WTC11 (cell line): Measurements from ENCODE around the gene HBA2. TPM values are rescaled to one million over a fixed set of nuclear protein-coding genes. Genes with fewer than 3 reads are reported as not detected.

Source experiments
- ATAC-seq: fragments of 200-7000 bp; cut with Tn5 transposase; 2 replicates; pipeline ENCODE4 v1.10.0; 2021; ENCODE audit warnings: mild to moderate bottlenecking, moderate library complexity
- CTCF ChIA-PET: fragments of 300-600 bp; sonication (Branson Sonifier 250); formaldehyde crosslinking; loops from one replicate; lab custom pipeline; 2021; ENCODE audit warnings: antibody characterized with exemption; lab: Charles Lee
- POLR2A ChIA-PET: fragments of 350-600 bp; sonication (Branson Sonifier 250); formaldehyde crosslinking; loops from one replicate; lab custom pipeline; 2021; ENCODE audit warnings: antibody characterized with exemption; lab: Charles Lee
- DNase-seq: peaks from one replicate; pipeline ENCODE4 v3.0.0; 2021; ENCODE audit warnings: low spot score
- H3K27ac Mint-ChIP-seq: 2 replicates; pipeline ENCODE4 v1.8.0; 2021; ENCODE audit warnings: mixed read lengths
- H3K27me3 Mint-ChIP-seq: 2 replicates; pipeline ENCODE4 v1.8.0; 2021; ENCODE audit warnings: low read depth, mild to moderate bottlenecking, moderate library complexity, mixed read lengths
- H3K36me3 Mint-ChIP-seq: 2 replicates; pipeline ENCODE4 v1.8.0; 2021; ENCODE audit warnings: mixed read lengths
- H3K4me1 Mint-ChIP-seq: 2 replicates; pipeline ENCODE4 v1.8.0; 2022; ENCODE audit warnings: mixed read lengths
- H3K4me3 Mint-ChIP-seq: 2 replicates; pipeline ENCODE4 v1.8.0; 2021; ENCODE audit warnings: mild to moderate bottlenecking, moderate library complexity, mixed read lengths
- H3K9me3 Mint-ChIP-seq: 2 replicates; pipeline ENCODE4 v1.8.0; 2021; ENCODE audit warnings: mixed read lengths
- CREM ChIP-seq: sonication (generic); formaldehyde crosslinking; IDR thresholded peaks from 2 replicates; pipeline ENCODE4 v1.8.1; 2022; ENCODE audit warnings: mild to moderate bottlenecking, missing genetic modification reagents, moderate library complexity
- CTCF ChIP-seq: fragments of 200-600 bp; IDR thresholded peaks from 2 replicates; pipeline ENCODE4 v1.8.0; 2022; ENCODE audit warnings: antibody characterized with exemption
- ESRRA ChIP-seq: sonication (generic); formaldehyde crosslinking; IDR thresholded peaks from 2 replicates; pipeline ENCODE4 v1.8.1; 2022; ENCODE audit warnings: mild to moderate bottlenecking, missing genetic modification reagents, borderline replicate concordance
- FOXJ3 ChIP-seq: sonication (generic); formaldehyde crosslinking; IDR thresholded peaks from 2 replicates; pipeline ENCODE4 v1.9.0; 2021; ENCODE audit warnings: missing genetic modification reagents, mild to moderate bottlenecking, borderline replicate concordance
- GRHL2 ChIP-seq: fragments of 250-450 bp; sonication (Bioruptor Pico); IDR thresholded peaks from 2 replicates; pipeline ENCODE4 v1.8.0; 2022; ENCODE audit warnings: mild to moderate bottlenecking, moderate library complexity; ENCODE audit not compliant: insufficient replicate concordance, severe bottlenecking
- HMGXB4 ChIP-seq: sonication (generic); formaldehyde crosslinking; IDR thresholded peaks from 2 replicates; pipeline ENCODE4 v1.8.1; 2023; ENCODE audit warnings: mild to moderate bottlenecking, moderate library complexity, missing genetic modification reagents
- IRF1 ChIP-seq: sonication (generic); formaldehyde crosslinking; IDR thresholded peaks from 2 replicates; pipeline ENCODE4 v1.8.0; 2023; ENCODE audit warnings: missing genetic modification reagents
- MXD4 ChIP-seq: fragments of 250-450 bp; sonication (Bioruptor Pico); IDR thresholded peaks from 2 replicates; pipeline ENCODE4 v1.8.0; 2021; ENCODE audit warnings: mild to moderate bottlenecking, moderate library complexity, borderline replicate concordance
- SMAD3 ChIP-seq: sonication (generic); formaldehyde crosslinking; IDR thresholded peaks from 2 replicates; pipeline ENCODE4 v1.8.0; 2022; ENCODE audit warnings: missing genetic modification reagents, mild to moderate bottlenecking, borderline replicate concordance
- SMAD4 ChIP-seq: sonication (generic); formaldehyde crosslinking; IDR thresholded peaks from 2 replicates; pipeline ENCODE4 v1.8.0; 2022; ENCODE audit warnings: mild to moderate bottlenecking, missing genetic modification reagents
- SP1 ChIP-seq: sonication (generic); formaldehyde crosslinking; conservative IDR thresholded peaks from 2 replicates; pipeline ENCODE4 v1.8.1; 2022; ENCODE audit warnings: missing genetic modification reagents
- TEAD1 ChIP-seq: sonication (generic); formaldehyde crosslinking; IDR thresholded peaks from 2 replicates; pipeline ENCODE4 v1.8.0; 2022; ENCODE audit warnings: mild to moderate bottlenecking, missing genetic modification reagents
- TP53 ChIP-seq: sonication (generic); formaldehyde crosslinking; IDR thresholded peaks from 2 replicates; pipeline ENCODE4 v1.8.1; 2023; ENCODE audit warnings: mild to moderate bottlenecking, missing genetic modification reagents
- USF1 ChIP-seq: sonication (generic); formaldehyde crosslinking; IDR thresholded peaks from 2 replicates; pipeline ENCODE4 v1.8.0; 2022; ENCODE audit warnings: mild to moderate bottlenecking, missing genetic modification reagents
- ZNF219 ChIP-seq: sonication (generic); formaldehyde crosslinking; IDR thresholded peaks from 2 replicates; pipeline ENCODE4 v1.8.0; 2023; ENCODE audit warnings: missing genetic modification reagents, mild to moderate bottlenecking, borderline replicate concordance
- ZNF232 ChIP-seq: sonication (generic); formaldehyde crosslinking; IDR thresholded peaks from 2 replicates; pipeline ENCODE4 v1.8.0; 2022; ENCODE audit warnings: mild to moderate bottlenecking, missing genetic modification reagents
- ZNF263 ChIP-seq: sonication (generic); formaldehyde crosslinking; IDR thresholded peaks from 2 replicates; pipeline ENCODE4 v1.8.1; 2022; ENCODE audit warnings: low read depth, mild to moderate bottlenecking, moderate library complexity, missing genetic modification reagents
- ZNF423 ChIP-seq: fragments of 250-450 bp; sonication (Bioruptor Pico); IDR thresholded peaks from 2 replicates; pipeline ENCODE4 v2.1.2; 2022; ENCODE audit warnings: mild to moderate bottlenecking, moderate library complexity
- ZNF671 ChIP-seq: fragments of 250-450 bp; sonication (Bioruptor Pico); IDR thresholded peaks from 2 replicates; pipeline ENCODE4 v1.8.0; 2021; ENCODE audit warnings: mild to moderate bottlenecking
- total RNA-seq: library from RNA; stranded (reverse); gene quantifications from 3 replicates; pipeline ENCODE4 v1.2.3, GENCODE V29; 2021
- TF ChIP-seq, protein P1 (sequence below): fragments of 250-450 bp; sonication (Bioruptor Pico); IDR thresholded peaks from 2 replicates; pipeline ENCODE4 v1.9.0; 2021; ENCODE audit warnings: mild to moderate bottlenecking
- TF ChIP-seq, protein P2 (sequence below): sonication (generic); formaldehyde crosslinking; IDR thresholded peaks from 2 replicates; pipeline ENCODE4 v1.8.1; 2022; ENCODE audit warnings: low read depth, mild to moderate bottlenecking, moderate library complexity, missing genetic modification reagents, borderline replicate concordance
- TF ChIP-seq, protein P3 (sequence below): fragments of 250-450 bp; sonication (Bioruptor Pico); IDR thresholded peaks from 2 replicates; pipeline ENCODE4 v2.1.2; 2022; ENCODE audit warnings: mild to moderate bottlenecking, moderate library complexity

Gene HBA2
- total RNA-seq, 1 experiment from 2014 or later, result 2.4 TPM

DNA sequence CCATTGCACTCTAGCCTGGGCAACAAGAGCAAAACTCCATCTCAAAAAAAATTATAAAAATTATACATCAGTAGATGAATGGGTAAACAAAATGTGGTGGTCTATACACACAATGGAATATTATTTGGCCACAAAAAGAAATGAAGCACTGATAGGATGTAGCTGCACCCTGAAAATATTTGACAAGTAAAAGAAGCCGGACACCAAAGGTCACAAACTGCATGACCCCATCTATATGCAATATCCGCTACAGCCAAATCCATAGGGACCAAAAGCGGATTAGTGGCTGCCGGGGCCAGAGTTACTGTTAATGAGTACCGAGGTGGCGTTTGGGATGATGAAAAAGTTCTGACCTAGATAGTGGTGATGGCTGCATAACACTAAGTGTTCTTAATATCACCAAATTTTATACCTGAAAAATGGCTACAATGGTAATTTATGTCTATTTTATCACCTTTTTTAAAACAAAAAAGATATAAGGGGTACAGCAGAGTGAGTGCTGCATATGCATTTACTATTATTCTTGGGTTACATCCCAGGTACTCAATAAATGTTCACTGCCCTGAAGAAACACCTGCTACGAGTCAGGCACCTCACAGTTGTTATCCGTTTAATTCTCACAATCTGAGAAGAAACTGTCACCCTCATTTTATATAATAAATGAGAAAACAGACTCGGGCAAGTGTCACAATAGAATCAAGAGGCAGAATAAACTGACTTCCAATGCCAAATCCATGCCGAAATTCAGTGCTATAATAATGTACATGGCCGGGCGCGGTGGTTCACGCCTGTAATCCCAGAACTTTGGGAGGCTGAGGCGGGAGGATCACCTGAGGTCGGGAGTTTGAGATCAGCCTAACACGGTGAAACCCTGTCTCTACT, 6.8 kb downstream of the HBA2 start:
- no peak for ATAC-seq
- no peaks in the 10 kb centered on the region for H3K9me3 Mint-ChIP-seq
- DNase-seq, result no peak
- TF ChIP-seq ZNF671 (CRISPR knock-in tag) (no peak), GRHL2 (CRISPR knock-in tag) (no peak), IRF1 (CRISPR knock-in tag) (no peak), MXD4 (CRISPR knock-in tag) (no peak), SMAD4 (no peak), TEAD1 (CRISPR knock-in tag) (no peak), ZNF219 (no peak)
- TF ChIP-seq, protein P1, sequence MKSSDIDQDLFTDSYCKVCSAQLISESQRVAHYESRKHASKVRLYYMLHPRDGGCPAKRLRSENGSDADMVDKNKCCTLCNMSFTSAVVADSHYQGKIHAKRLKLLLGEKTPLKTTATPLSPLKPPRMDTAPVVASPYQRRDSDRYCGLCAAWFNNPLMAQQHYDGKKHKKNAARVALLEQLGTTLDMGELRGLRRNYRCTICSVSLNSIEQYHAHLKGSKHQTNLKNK (CRISPR knock-in tag), result no peak
- CTCF ChIA-PET, result interaction anchor here (1.0 to 4.8 kb wide), 11 partner anchors 11 to 114 kb away, joined by 3 to 50 read pairs (median 8); partner anchors contain the start of genes HBM, NPRL3 and RHBDF1
- H3K27me3 Mint-ChIP-seq, result peaks cover 58% of the 10 kb centered on the region
- H3K27ac Mint-ChIP-seq, result no peak overlapping the region
- peak overlapping the region; percentile 56 for H3K4me3 Mint-ChIP-seq
- POLR2A ChIA-PET, result no interaction called here
- peaks cover 9% of the 10 kb centered on the region for H3K4me1 Mint-ChIP-seq
- no peaks in the 10 kb centered on the region for H3K36me3 Mint-ChIP-seq

GRCh38 chr16:180101-180675, 7.5 kb downstream of the HBA2 start, which contains the start of gene HBQ1:
Gene HBQ1 (plus strand): TSS chr16:180459. CDS start chr16:180487, 28 bp downstream.
- TF ChIP-seq, protein P2, sequence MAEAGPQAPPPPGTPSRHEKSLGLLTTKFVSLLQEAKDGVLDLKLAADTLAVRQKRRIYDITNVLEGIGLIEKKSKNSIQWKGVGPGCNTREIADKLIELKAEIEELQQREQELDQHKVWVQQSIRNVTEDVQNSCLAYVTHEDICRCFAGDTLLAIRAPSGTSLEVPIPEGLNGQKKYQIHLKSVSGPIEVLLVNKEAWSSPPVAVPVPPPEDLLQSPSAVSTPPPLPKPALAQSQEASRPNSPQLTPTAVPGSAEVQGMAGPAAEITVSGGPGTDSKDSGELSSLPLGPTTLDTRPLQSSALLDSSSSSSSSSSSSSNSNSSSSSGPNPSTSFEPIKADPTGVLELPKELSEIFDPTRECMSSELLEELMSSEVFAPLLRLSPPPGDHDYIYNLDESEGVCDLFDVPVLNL, result no peak
- TF ChIP-seq FOXJ3 (CRISPR knock-in tag) (no peak), ZNF232 (CRISPR knock-in tag) (0 out of 2 replicates have a peak, but pooled peaks have one; percentile 14), ESRRA (no peak), TP53 (CRISPR knock-in tag) (no peak), CTCF (peak; percentile 59), USF1 (no peak), ZNF423 (CRISPR knock-in tag) (peak; percentile 78), ZNF263 (CRISPR knock-in tag) (no peak), CREM (CRISPR knock-in tag) (0 out of 2 replicates have a peak, but pooled peaks have one; percentile 38), SMAD3 (CRISPR knock-in tag) (no peak), HMGXB4 (CRISPR knock-in tag) (0 out of 2 replicates have a peak, but pooled peaks have one; percentile 26), SP1 (peak; percentile 35; the same call in 1 of the 2 replicates), ZNF671 (CRISPR knock-in tag) (no peak)
- TF ChIP-seq, protein P1 (CRISPR knock-in tag), result no peak
- TF ChIP-seq, protein P3, sequence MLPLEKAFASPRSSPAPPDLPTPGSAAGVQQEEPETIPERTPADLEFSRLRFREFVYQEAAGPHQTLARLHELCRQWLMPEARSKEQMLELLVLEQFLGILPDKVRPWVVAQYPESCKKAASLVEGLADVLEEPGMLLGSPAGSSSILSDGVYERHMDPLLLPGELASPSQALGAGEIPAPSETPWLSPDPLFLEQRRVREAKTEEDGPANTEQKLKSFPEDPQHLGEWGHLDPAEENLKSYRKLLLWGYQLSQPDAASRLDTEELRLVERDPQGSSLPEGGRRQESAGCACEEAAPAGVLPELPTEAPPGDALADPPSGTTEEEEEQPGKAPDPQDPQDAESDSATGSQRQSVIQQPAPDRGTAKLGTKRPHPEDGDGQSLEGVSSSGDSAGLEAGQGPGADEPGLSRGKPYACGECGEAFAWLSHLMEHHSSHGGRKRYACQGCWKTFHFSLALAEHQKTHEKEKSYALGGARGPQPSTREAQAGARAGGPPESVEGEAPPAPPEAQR (CRISPR knock-in tag), result no peak
- TF ChIP-seq, all 79 proteins: peak for 6
- H3K9me3 Mint-ChIP-seq, result no peaks in the 10 kb centered on the region
- ATAC-seq (peak; percentile 7), DNase-seq (peak; percentile 60)
- H3K27me3 Mint-ChIP-seq, result peaks cover 50% of the 10 kb centered on the region
- H3K4me1 Mint-ChIP-seq, result 0 out of 2 replicates have a peak, but pooled peaks cover 3% of the 10 kb centered on the region
- POLR2A ChIA-PET, result no interaction called here
- CTCF ChIA-PET, result interaction anchor here (0.6 to 4.8 kb wide), 17 partner anchors 9 to 122 kb away, joined by 3 to 50 read pairs (median 5); partner anchors contain the start of genes HBM, NPRL3 and RHBDF1
- H3K36me3 Mint-ChIP-seq, result 0 out of 2 replicates have a peak, but pooled peaks cover 2% of the 10 kb centered on the region
- no peak within 1 kb of the TSS for H3K27ac Mint-ChIP-seq
- peak within 1 kb of the TSS; percentile 56 for H3K4me3 Mint-ChIP-seq
